DOHH2 (cell line): ENCODE measurements around the gene TBC1D22A.

Source experiments
- H3F3A ChIP-seq: fragments of 200-600 bp; sonication (generic), shearing (Covaris generic); 2 replicates; pipeline ENCODE4 v1.6.0; 2016; ENCODE audit warnings: antibody characterized with exemption, mild to moderate bottlenecking; ENCODE audit not compliant: control insufficient read depth, insufficient read depth
- H3K27ac ChIP-seq: fragments of 200-600 bp; sonication (generic); 2 replicates; pipeline ENCODE4 v1.5.1; 2014; ENCODE audit warnings: low read depth, mild to moderate bottlenecking, low read length, moderate library complexity
- H3K27me3 ChIP-seq: fragments of 200-600 bp; sonication (generic); 2 replicates; pipeline ENCODE4 v1.6.1; 2014; ENCODE audit warnings: mild to moderate bottlenecking, low read length, mixed read lengths; ENCODE audit not compliant: control insufficient read depth
- H3K36me3 ChIP-seq: fragments of 200-600 bp; sonication (generic); 2 replicates; pipeline ENCODE4 v1.6.1; 2014; ENCODE audit warnings: mild to moderate bottlenecking, low read length, moderate library complexity, mixed read lengths; ENCODE audit not compliant: control insufficient read depth
- H3K4me1 ChIP-seq: fragments of 200-600 bp; sonication (generic); 2 replicates; pipeline ENCODE4 v1.6.1; 2014; ENCODE audit warnings: mild to moderate bottlenecking, low read length, mixed read lengths; ENCODE audit not compliant: control insufficient read depth
- H3K4me2 ChIP-seq: fragments of 200-600 bp; sonication (generic); 2 replicates; pipeline ENCODE4 v1.6.0; 2014; ENCODE audit warnings: mild to moderate bottlenecking, low read length, moderate library complexity
- H3K4me3 ChIP-seq: fragments of 200-600 bp; sonication (generic); 2 replicates; pipeline ENCODE4 v1.5.1; 2014; ENCODE audit warnings: mild to moderate bottlenecking, low read length, mixed read lengths
- H3K79me2 ChIP-seq: fragments of 200-600 bp; sonication (generic); 2 replicates; pipeline ENCODE4 v1.6.1; 2014; ENCODE audit warnings: mild to moderate bottlenecking, low read length, mixed read lengths; ENCODE audit not compliant: control insufficient read depth
- H3K9me2 ChIP-seq: fragments of 200-600 bp; sonication (generic); replicated peaks from 2 replicates; pipeline ENCODE4 v1.6.1; 2014; ENCODE audit warnings: mild to moderate bottlenecking, low read length, mixed read lengths; ENCODE audit not compliant: control insufficient read depth
- H3K9me3 ChIP-seq: fragments of 200-600 bp; sonication (generic); 2 replicates; pipeline ENCODE4 v1.6.1; 2014; ENCODE audit warnings: antibody characterized with exemption, low read length, mixed read lengths; ENCODE audit not compliant: control insufficient read depth, insufficient read depth
- H4K20me1 ChIP-seq: fragments of 200-600 bp; sonication (generic); 2 replicates; pipeline ENCODE4 v1.6.0; 2014; ENCODE audit warnings: low read depth, mild to moderate bottlenecking, antibody characterized with exemption, low read length, moderate library complexity; ENCODE audit not compliant: control insufficient read depth, insufficient read depth
- EZH2phosphoT487 ChIP-seq: fragments of 200-600 bp; sonication (generic); IDR thresholded peaks from 2 replicates; pipeline ENCODE4 v1.6.1; 2017; ENCODE audit warnings: borderline replicate concordance, mild to moderate bottlenecking, antibody characterized with exemption, low read length, moderate library complexity, mixed read lengths
- TF ChIP-seq, protein P1 (sequence below): fragments of 200-600 bp; sonication (generic); IDR thresholded peaks from one replicate; pipeline ENCODE4 v1.5.1; 2014; ENCODE audit warnings: antibody characterized with exemption, mild to moderate bottlenecking, low read depth, low read length; ENCODE audit not compliant: poor library complexity, severe bottlenecking

The TBC1D22A gene

DNA sequence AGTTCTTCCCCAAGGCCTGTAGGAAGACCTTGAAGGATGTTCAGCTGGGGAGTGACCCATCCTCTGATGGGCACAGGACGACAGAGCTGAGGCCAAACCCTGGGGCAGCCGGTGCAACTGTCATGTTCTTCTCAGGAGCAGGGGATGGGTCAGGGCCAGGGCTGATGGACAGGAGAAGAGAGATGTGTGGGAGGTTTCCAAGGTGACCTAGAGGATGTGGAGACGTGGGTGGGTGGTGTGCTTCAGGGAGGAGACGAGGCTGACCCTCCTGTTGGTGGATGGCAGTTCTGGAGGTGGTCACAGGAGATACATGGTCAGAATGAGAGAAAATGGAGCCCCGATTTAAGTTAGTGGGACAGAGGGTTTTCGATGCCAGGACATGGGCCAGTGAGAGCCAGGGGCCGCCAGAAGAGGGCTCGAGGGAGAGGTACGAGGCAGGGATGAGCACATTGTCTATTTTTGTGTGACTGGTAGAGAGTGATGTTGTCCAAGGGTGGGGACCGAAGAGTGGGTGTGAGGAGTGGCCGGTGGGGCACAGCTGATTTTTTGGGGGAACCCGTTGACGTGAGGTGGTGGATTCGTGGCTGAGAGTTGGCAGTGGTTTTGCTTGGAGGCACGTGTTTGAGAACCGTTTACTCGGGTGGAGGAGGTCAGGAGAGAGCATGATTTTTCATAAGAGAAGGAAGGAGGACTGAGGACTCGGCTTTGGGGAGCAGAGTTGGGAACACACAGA is 14.6 kb downstream of the TBC1D22A start:
- H3K27ac ChIP-seq: peak overlapping the region; percentile 100
- no peaks in the 10 kb centered on the region for H3K27me3 ChIP-seq
- H3K79me2 ChIP-seq: peaks cover 80% of the 10 kb centered on the region
- no peaks in the 10 kb centered on the region for H3K9me2 ChIP-seq
- peaks cover 64% of the 10 kb centered on the region for H3K36me3 ChIP-seq
- peak overlapping the region; percentile 91 for H3K4me2 ChIP-seq
- H3F3A ChIP-seq: peaks cover 41% of the 10 kb centered on the region
- peak overlapping the region; percentile 73 for H3K4me3 ChIP-seq
- peaks cover 14% of the 10 kb centered on the region; the same call in 1 of the 2 replicates for H4K20me1 ChIP-seq
- H3K4me1 ChIP-seq: peaks cover 94% of the 10 kb centered on the region
- H3K9me3 ChIP-seq: no peaks in the 10 kb centered on the region
- TF ChIP-seq, protein P1, sequence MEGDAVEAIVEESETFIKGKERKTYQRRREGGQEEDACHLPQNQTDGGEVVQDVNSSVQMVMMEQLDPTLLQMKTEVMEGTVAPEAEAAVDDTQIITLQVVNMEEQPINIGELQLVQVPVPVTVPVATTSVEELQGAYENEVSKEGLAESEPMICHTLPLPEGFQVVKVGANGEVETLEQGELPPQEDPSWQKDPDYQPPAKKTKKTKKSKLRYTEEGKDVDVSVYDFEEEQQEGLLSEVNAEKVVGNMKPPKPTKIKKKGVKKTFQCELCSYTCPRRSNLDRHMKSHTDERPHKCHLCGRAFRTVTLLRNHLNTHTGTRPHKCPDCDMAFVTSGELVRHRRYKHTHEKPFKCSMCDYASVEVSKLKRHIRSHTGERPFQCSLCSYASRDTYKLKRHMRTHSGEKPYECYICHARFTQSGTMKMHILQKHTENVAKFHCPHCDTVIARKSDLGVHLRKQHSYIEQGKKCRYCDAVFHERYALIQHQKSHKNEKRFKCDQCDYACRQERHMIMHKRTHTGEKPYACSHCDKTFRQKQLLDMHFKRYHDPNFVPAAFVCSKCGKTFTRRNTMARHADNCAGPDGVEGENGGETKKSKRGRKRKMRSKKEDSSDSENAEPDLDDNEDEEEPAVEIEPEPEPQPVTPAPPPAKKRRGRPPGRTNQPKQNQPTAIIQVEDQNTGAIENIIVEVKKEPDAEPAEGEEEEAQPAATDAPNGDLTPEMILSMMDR: peak; percentile 11
- no peak for TF ChIP-seq EZH2phosphoT487

DNA sequence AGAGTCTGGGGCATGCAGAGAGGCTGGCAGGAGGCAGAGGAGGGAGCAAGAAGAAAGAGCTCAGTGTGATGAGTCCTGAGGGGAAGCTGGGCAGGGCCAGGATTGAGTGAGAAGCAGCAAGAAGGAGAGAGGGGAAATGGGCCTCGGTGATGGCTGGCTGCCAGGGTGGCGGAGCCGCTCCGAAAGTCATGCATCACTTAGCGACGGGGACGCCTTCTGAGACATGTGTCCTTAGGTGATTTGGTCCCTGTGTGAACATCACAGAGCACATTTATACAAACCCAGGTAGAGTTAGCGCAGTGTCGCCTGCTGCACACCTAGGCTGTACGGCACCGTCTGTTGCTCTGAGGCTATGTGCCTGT is 15.1 kb downstream of the TBC1D22A start:
- H3K36me3 ChIP-seq: peaks cover 68% of the 10 kb centered on the region
- no peaks in the 10 kb centered on the region for H3K9me2 ChIP-seq
- H3K27me3 ChIP-seq: no peaks in the 10 kb centered on the region
- peak overlapping the region; percentile 100 for H3K27ac ChIP-seq
- peaks cover 14% of the 10 kb centered on the region; the same call in 1 of the 2 replicates for H4K20me1 ChIP-seq
- H3K4me1 ChIP-seq: peaks cover 95% of the 10 kb centered on the region
- H3F3A ChIP-seq: peaks cover 40% of the 10 kb centered on the region
- no peak for TF ChIP-seq EZH2phosphoT487
- TF ChIP-seq, protein P1: no peak
- no peaks in the 10 kb centered on the region for H3K9me3 ChIP-seq
- H3K4me2 ChIP-seq: peak overlapping the region; percentile 91
- H3K4me3 ChIP-seq: peak overlapping the region; percentile 73
- H3K79me2 ChIP-seq: peaks cover 85% of the 10 kb centered on the region

DNA sequence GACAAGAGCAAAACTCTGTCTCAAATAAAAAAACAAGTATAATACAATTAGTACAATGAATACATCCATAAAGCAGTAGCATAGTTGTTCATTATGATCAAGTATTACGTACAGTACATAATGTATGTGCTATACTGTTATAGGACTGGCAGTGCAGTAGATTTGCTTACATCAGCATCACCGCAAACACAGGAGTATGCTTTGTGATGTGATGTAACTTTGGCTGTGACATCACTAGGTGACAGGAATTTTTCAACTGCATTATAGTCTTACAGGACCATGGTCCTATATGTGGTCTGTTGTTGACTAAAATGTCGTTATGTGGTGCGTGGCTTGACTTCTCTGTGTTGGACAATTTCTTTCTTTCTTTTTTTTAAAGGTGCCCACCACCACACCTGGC is 16.6 kb downstream of the TBC1D22A start:
- Histone ChIP-seq H3K9me2 (no peaks in the 10 kb centered on the region), H3K36me3 (peaks cover 76% of the 10 kb centered on the region), H3K4me2 (no peak overlapping the region), H3K9me3 (no peaks in the 10 kb centered on the region), H3K27ac (no peak overlapping the region), H4K20me1 (peaks cover 14% of the 10 kb centered on the region; the same call in 1 of the 2 replicates), H3K27me3 (no peaks in the 10 kb centered on the region), H3K4me3 (no peak overlapping the region), H3F3A (peaks cover 26% of the 10 kb centered on the region), H3K4me1 (peaks cover 82% of the 10 kb centered on the region), H3K79me2 (peaks cover 91% of the 10 kb centered on the region)
- no peak for TF ChIP-seq EZH2phosphoT487

DNA sequence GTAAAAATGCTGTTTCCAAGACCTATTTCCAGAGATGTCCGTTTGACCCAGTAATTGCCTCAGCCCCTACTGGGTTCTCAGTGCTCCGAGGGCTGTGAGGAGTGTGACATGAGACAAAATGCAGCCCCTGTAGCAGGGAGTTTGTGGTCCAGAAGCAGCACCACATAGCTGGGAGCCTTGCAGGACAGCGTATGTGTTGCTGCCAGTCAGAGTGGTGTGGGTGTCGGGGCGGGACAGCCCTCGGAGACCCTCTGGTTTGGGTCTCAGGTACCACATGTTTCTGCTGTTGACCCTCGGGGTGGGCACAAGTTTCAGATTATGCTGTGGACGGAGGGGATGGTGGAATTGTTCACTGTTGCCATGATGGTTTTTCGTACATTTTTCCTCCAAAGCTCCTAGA is 17.2 kb downstream of the TBC1D22A start:
- Histone ChIP-seq H3K4me1 (peaks cover 76% of the 10 kb centered on the region), H3F3A (peaks cover 21% of the 10 kb centered on the region), H3K79me2 (peaks cover 98% of the 10 kb centered on the region), H3K27ac (no peak overlapping the region), H3K9me3 (peaks cover 1% of the 10 kb centered on the region; the same call in 1 of the 2 replicates), H3K27me3 (no peaks in the 10 kb centered on the region), H3K36me3 (peaks cover 78% of the 10 kb centered on the region), H3K9me2 (no peaks in the 10 kb centered on the region), H3K4me3 (no peak overlapping the region), H3K4me2 (peak overlapping the region; percentile 34), H4K20me1 (peaks cover 16% of the 10 kb centered on the region)
- TF ChIP-seq EZH2phosphoT487: no peak
- TF ChIP-seq, protein P1: no peak
